Measurements from ENCODE around the gene FOXJ1.

Gene FOXJ1

DNA sequence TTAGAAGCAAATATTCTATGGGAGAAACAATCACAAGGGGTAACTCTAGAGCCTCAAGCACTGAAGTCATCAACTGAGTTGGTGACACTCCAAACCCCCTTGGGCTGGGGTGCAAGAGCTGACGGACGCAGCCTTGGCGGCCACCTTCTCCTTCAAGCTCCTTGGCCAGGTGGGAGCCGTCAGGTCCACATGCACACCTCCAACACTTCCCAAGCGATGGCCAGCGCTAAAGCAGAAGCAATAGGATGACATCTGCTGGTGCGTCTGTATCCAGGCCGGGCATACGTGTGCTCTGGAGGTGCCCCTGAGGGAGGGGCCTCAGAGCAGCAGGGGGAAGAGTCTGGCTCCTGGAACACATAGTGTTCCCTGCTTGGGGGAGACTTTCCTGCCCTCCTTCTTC is 12.2 kb upstream of the FOXJ1 start:
- H3K27me3 ChIP-seq (ENCODE audit: control insufficient read depth, low read length) = peaks cover 18% of the 10 kb centered on the region
- no peaks in the 10 kb centered on the region for H3K79me2 ChIP-seq (ENCODE audit: control insufficient read depth, low read length)
- H3F3A ChIP-seq (ENCODE audit: control insufficient read depth, insufficient read depth) = no peaks in the 10 kb centered on the region
- H3K9me2 ChIP-seq (replicated peaks; ENCODE audit: control insufficient read depth, low read length) = no peaks in the 10 kb centered on the region
- no peaks in the 10 kb centered on the region for H3K36me3 ChIP-seq (ENCODE audit: control insufficient read depth, low read length)
- no peaks in the 10 kb centered on the region for H4K20me1 ChIP-seq (ENCODE audit: control insufficient read depth, insufficient read depth, low read depth, low read length)
- H3K4me3 ChIP-seq (ENCODE audit: low read length) = no peak overlapping the region
- H3K4me1 ChIP-seq (ENCODE audit: control insufficient read depth, low read length) = no peaks in the 10 kb centered on the region
- TF ChIP-seq CTCF (IDR thresholded peaks at IDR 0.05; ENCODE audit: low read depth, low read length, poor library complexity, severe bottlenecking) (no peak), EZH2phosphoT487 (IDR thresholded peaks at IDR 0.05; ENCODE audit: borderline replicate concordance, low read length) (no peak)
- H3K9me3 ChIP-seq (ENCODE audit: control insufficient read depth, insufficient read depth, low read length) = no peaks in the 10 kb centered on the region
- H3K4me2 ChIP-seq (ENCODE audit: low read length) = no peak overlapping the region
- no peak overlapping the region for H3K27ac ChIP-seq (ENCODE audit: low read depth, low read length)

DNA sequence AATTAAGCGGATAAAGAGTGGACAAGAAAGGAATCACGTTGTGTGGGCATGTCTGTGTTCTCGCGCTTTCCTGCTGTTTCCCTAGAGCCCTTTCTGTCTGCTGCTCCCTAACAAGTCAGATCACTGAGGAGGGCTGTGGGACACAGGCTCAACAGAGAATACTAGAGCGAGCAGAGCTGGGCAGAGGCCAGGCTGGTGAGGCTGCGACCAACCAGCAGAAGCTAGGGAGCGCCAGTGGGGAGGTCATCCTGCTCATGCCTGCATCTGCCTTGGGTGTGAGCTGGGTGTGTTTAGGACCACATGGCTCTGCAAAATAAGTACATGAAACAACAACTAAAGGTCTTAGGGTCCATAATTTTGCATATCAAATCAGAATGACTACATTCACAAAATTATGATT is 11.5 kb upstream of the FOXJ1 start:
- Histone ChIP-seq H3K79me2 (ENCODE audit: control insufficient read depth, low read length) (no peaks in the 10 kb centered on the region), H3K36me3 (ENCODE audit: control insufficient read depth, low read length) (no peaks in the 10 kb centered on the region), H3F3A (ENCODE audit: control insufficient read depth, insufficient read depth) (no peaks in the 10 kb centered on the region), H3K9me3 (ENCODE audit: control insufficient read depth, insufficient read depth, low read length) (no peaks in the 10 kb centered on the region), H3K9me2 (replicated peaks; ENCODE audit: control insufficient read depth, low read length) (no peaks in the 10 kb centered on the region), H3K4me3 (ENCODE audit: low read length) (no peak overlapping the region), H4K20me1 (ENCODE audit: control insufficient read depth, insufficient read depth, low read depth, low read length) (no peaks in the 10 kb centered on the region), H3K27ac (ENCODE audit: low read depth, low read length) (no peak overlapping the region), H3K4me2 (ENCODE audit: low read length) (no peak overlapping the region), H3K27me3 (ENCODE audit: control insufficient read depth, low read length) (peaks cover 13% of the 10 kb centered on the region; the same call in 1 of the 2 replicates), H3K4me1 (ENCODE audit: control insufficient read depth, low read length) (peaks cover 1% of the 10 kb centered on the region; the same call in 1 of the 2 replicates)
- no peak for TF ChIP-seq EZH2phosphoT487 (IDR thresholded peaks at IDR 0.05; ENCODE audit: borderline replicate concordance, low read length)

- Histone ChIP-seq H3K4me1 (ENCODE audit: control insufficient read depth, low read length) (peaks cover 4% of the 10 kb centered on the region; the same call in 1 of the 2 replicates), H3K9me2 (replicated peaks; ENCODE audit: control insufficient read depth, low read length) (no peaks in the 10 kb centered on the region), H3K79me2 (ENCODE audit: control insufficient read depth, low read length) (no peaks in the 10 kb centered on the region), H3K27ac (ENCODE audit: low read depth, low read length) (no peak overlapping the region), H3K9me3 (ENCODE audit: control insufficient read depth, insufficient read depth, low read length) (no peaks in the 10 kb centered on the region), H3K4me3 (ENCODE audit: low read length) (no peak overlapping the region), H3F3A (ENCODE audit: control insufficient read depth, insufficient read depth) (no peaks in the 10 kb centered on the region), H3K27me3 (ENCODE audit: control insufficient read depth, low read length) (peaks cover 8% of the 10 kb centered on the region; the same call in 1 of the 2 replicates), H4K20me1 (ENCODE audit: control insufficient read depth, insufficient read depth, low read depth, low read length) (no peaks in the 10 kb centered on the region), H3K4me2 (ENCODE audit: low read length) (no peak overlapping the region), H3K36me3 (ENCODE audit: control insufficient read depth, low read length) (no peaks in the 10 kb centered on the region)
- no peak for TF ChIP-seq EZH2phosphoT487 (IDR thresholded peaks at IDR 0.05; ENCODE audit: borderline replicate concordance, low read length)
- TF ChIP-seq CTCF (IDR thresholded peaks at IDR 0.05; ENCODE audit: low read depth, low read length, poor library complexity, severe bottlenecking) = no peak
Measured at GRCh38 chr17:76151896-76152454, 10.9 kb upstream of the FOXJ1 start.

DNA sequence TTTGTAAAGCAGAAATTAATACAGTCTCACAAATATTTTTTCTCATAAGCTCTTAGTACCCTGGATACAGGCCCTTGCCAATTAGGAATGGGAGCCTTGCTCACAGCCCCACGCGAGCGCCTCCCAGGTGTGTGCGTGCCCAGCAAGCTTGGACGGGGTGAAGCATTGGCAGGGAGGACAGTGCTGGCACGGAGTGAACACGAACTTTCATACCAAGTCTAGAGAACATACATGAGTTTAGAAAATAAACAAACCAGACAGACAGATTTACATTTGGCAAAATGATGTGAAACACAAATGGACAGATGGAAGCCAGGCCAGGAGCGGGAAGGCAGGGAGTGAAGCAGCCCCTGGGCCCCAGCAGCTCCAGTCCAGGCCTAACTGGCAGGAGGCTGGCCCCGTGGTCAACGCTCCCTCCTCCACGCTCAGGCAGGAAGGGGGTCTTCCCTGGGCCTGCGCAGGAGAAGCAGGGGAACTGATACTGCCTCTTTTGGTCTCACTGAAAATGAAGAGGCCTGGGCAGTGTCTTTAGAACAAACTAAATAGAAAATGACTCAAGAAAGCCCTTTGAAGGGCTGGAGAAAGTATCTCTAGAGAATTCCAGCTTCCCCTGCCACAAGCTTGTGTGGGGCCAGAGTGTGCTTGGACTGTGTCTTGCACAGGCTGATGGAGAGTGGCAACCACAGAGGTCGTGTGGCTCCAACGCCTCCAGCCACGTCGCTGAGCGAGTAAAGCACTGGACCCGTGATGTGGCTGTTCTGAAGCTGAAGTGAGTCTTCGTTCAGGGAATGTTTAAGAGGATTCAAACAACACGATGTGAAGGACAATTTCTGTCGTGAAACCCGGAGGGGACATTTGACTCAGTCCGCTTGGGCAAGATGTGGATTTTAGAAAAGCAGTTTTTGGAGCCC is 9.9 kb upstream of the FOXJ1 start:
- no peaks in the 10 kb centered on the region for H3K9me3 ChIP-seq (ENCODE audit: control insufficient read depth, insufficient read depth, low read length)
- TF ChIP-seq CTCF (IDR thresholded peaks at IDR 0.05; ENCODE audit: low read depth, low read length, poor library complexity, severe bottlenecking) = no peak
- TF ChIP-seq EZH2phosphoT487 (IDR thresholded peaks at IDR 0.05; ENCODE audit: borderline replicate concordance, low read length) = no peak
- no peak overlapping the region for H3K27ac ChIP-seq (ENCODE audit: low read depth, low read length)
- no peaks in the 10 kb centered on the region for H3F3A ChIP-seq (ENCODE audit: control insufficient read depth, insufficient read depth)
- no peaks in the 10 kb centered on the region for H3K79me2 ChIP-seq (ENCODE audit: control insufficient read depth, low read length)
- H4K20me1 ChIP-seq (ENCODE audit: control insufficient read depth, insufficient read depth, low read depth, low read length) = no peaks in the 10 kb centered on the region
- no peaks in the 10 kb centered on the region for H3K36me3 ChIP-seq (ENCODE audit: control insufficient read depth, low read length)
- H3K4me3 ChIP-seq (ENCODE audit: low read length) = no peak overlapping the region
- peaks cover 8% of the 10 kb centered on the region; the same call in 1 of the 2 replicates for H3K27me3 ChIP-seq (ENCODE audit: control insufficient read depth, low read length)
- H3K4me2 ChIP-seq (ENCODE audit: low read length) = no peak overlapping the region
- H3K9me2 ChIP-seq (replicated peaks; ENCODE audit: control insufficient read depth, low read length) = no peaks in the 10 kb centered on the region
- peaks cover 13% of the 10 kb centered on the region for H3K4me1 ChIP-seq (ENCODE audit: control insufficient read depth, low read length)
